GM12878 (cell line): ENCODE measurements around the gene FAM234A. TPM values are rescaled to one million over a fixed set of nuclear protein-coding genes. Genes with fewer than 3 reads are reported as not detected.

Experiments used
- ATAC-seq: fragments of 200-7000 bp; cut with Tn5 transposase; 3 replicates; pipeline ENCODE4 v1.9.1; 2020; ENCODE audit warnings: mild to moderate bottlenecking, moderate library complexity
- BruUV-seq: library from RNA; stranded (reverse); fragments of 400-500 nt; replicated peaks from 2 replicates; lab custom pipeline; 2021; lab: Mats Ljungman, UMichigan
- CTCF ChIA-PET: fragments of 300-600 bp; sonication (Branson Sonifier 250); formaldehyde crosslinking; extraction: SDS; loops from one replicate; lab custom pipeline; 2021; ENCODE audit warnings: inconsistent platforms; lab: Yijun Ruan, JAX
- POLR2A ChIA-PET: fragments of 350-600 bp; formaldehyde crosslinking; extraction: SDS; loops from one replicate; lab custom pipeline; 2021; ENCODE audit warnings: inconsistent platforms; lab: Charles Lee
- RAD21 ChIA-PET: fragments of 300-600 bp; sonication (Branson Sonifier 250); formaldehyde crosslinking; loops from one replicate; lab custom pipeline; 2023; ENCODE audit warnings: antibody characterized with exemption; ENCODE audit not compliant: unreplicated experiment; lab: Charles Lee
- SMC1A ChIA-PET: fragments of 300-600 bp; sonication (Branson Sonifier 250); formaldehyde crosslinking; loops from one replicate; lab custom pipeline; 2023; ENCODE audit not compliant: unreplicated experiment, uncharacterized antibody; lab: Charles Lee
- DNase-seq: peaks from one replicate; pipeline ENCODE4 v3.0.0-alpha.2; 2011; ENCODE audit warnings: low read depth, low spot score
- FAIRE-seq: peaks from 3 replicates; lab custom pipeline; 2011; peaks lifted over from hg19 to GRCh38; lab: Jason Lieb, UNC
- H2AFZ ChIP-seq: 2 replicates; pipeline ENCODE4 v1.6.0; 2011; ENCODE audit warnings: low read depth, low read length, control low read depth; ENCODE audit not compliant: control insufficient read depth
- H3K27ac ChIP-seq: 2 replicates; pipeline ENCODE4 v1.5.1; 2011; ENCODE audit warnings: control low read depth; ENCODE audit not compliant: control insufficient read depth, insufficient read depth
- H3K27me3 ChIP-seq, 2 experiments: replicated peaks in 1 of 2; 2 replicates each; pipeline versions ENCODE4 v1.6.0 to v1.6.1; 2011; ENCODE audit warnings: low read length in 1 of 2; ENCODE audit not compliant: control insufficient read depth in 2 of 2, insufficient read depth in 2 of 2
- H3K36me3 ChIP-seq, 2 experiments: 2 replicates each; pipeline ENCODE4 v1.5.1; 2011; ENCODE audit warnings: low read length in 1 of 2; ENCODE audit not compliant: control insufficient read depth in 2 of 2, insufficient read depth in 2 of 2
- H3K4me1 ChIP-seq: 2 replicates; pipeline ENCODE4 v1.6.1; 2011; ENCODE audit warnings: mild to moderate bottlenecking, low read length, moderate library complexity, mixed read lengths; ENCODE audit not compliant: control insufficient read depth, insufficient read depth
- H3K4me2 ChIP-seq: 2 replicates; pipeline ENCODE4 v1.6.0; 2011; ENCODE audit warnings: control low read depth; ENCODE audit not compliant: control insufficient read depth, insufficient read depth
- H3K4me3 ChIP-seq: fragments of 200-600 bp; sonication (generic); 2 replicates; pipeline ENCODE4 v1.5.1; 2016
- H3K79me2 ChIP-seq: 2 replicates; pipeline ENCODE4 v1.6.0; 2011; ENCODE audit warnings: low read length; ENCODE audit not compliant: control insufficient read depth, insufficient read depth
- H3K9ac ChIP-seq: 2 replicates; pipeline ENCODE4 v1.8.0; 2011; ENCODE audit warnings: low read length, control low read depth, mixed read lengths; ENCODE audit not compliant: control insufficient read depth, insufficient read depth
- H3K9me3 ChIP-seq: replicated peaks from 3 replicates; pipeline ENCODE4 v1.5.1; 2011; ENCODE audit warnings: mild to moderate bottlenecking, low read length; ENCODE audit not compliant: control insufficient read depth, insufficient read depth
- H4K20me1 ChIP-seq: 2 replicates; pipeline ENCODE4 v1.6.0; 2011; ENCODE audit not compliant: control insufficient read depth, insufficient read depth
- BCLAF1 ChIP-seq: fragments of 450-650 bp; IDR thresholded peaks from 2 replicates; pipeline ENCODE4 v1.6.1; 2017; ENCODE audit warnings: antibody characterized with exemption, mild to moderate bottlenecking, moderate library complexity
- DPF2 ChIP-seq: fragments of 450-650 bp; IDR thresholded peaks from 2 replicates; pipeline ENCODE4 v1.6.1; 2017; ENCODE audit warnings: mild to moderate bottlenecking
- EP300 ChIP-seq, 2 experiments: fragments of 150-350 bp in 1 of 2; IDR thresholded peaks; 2 replicates each; pipeline ENCODE4 v1.6.1; 2011 to 2012; ENCODE audit warnings: low read depth in 2 of 2, low read length in 2 of 2, borderline replicate concordance in 1 of 2, improper control_type of control experiment in 1 of 2, inconsistent platforms in 1 of 2; ENCODE audit not compliant: control insufficient read depth in 1 of 2
- EZH2 ChIP-seq: IDR thresholded peaks from 2 replicates; pipeline ENCODE4 v1.6.1; 2012; ENCODE audit warnings: low read depth, mild to moderate bottlenecking, control low read depth, inconsistent platforms, low read length, borderline replicate concordance; ENCODE audit not compliant: control insufficient read depth
- FOS ChIP-seq: IDR thresholded peaks from 3 replicates; pipeline ENCODE4 v1.6.1; 2011; ENCODE audit warnings: borderline replicate concordance; ENCODE audit not compliant: insufficient read length; ENCODE audit errors: extremely low read depth
- NR2C2 ChIP-seq: IDR thresholded peaks from 2 replicates; pipeline ENCODE4 v1.6.1; 2011; ENCODE audit warnings: borderline replicate concordance, low read depth; ENCODE audit not compliant: control insufficient read depth, insufficient read length
- PAX8 ChIP-seq: fragments of 450-650 bp; IDR thresholded peaks from 2 replicates; pipeline ENCODE4 v1.6.1; 2017; ENCODE audit warnings: mild to moderate bottlenecking, moderate library complexity
- PML ChIP-seq: IDR thresholded peaks from 2 replicates; pipeline ENCODE4 v1.6.1; 2012; ENCODE audit warnings: low read length, inconsistent platforms
- POLR2AphosphoS5 ChIP-seq: IDR thresholded peaks from 2 replicates; pipeline ENCODE4 v1.6.1; 2011; ENCODE audit warnings: mild to moderate bottlenecking, low read length, inconsistent platforms
- RB1 ChIP-seq: fragments of 450-650 bp; formaldehyde crosslinking; IDR thresholded peaks from 2 replicates; pipeline ENCODE4 v1.6.1; 2017; ENCODE audit warnings: mild to moderate bottlenecking, borderline replicate concordance
- RCOR1 ChIP-seq: conservative IDR thresholded peaks from 2 replicates; pipeline ENCODE4 v1.6.1; 2012; ENCODE audit warnings: low read depth, low read length, improper control_type of control experiment
- SIX5 ChIP-seq: IDR thresholded peaks from 2 replicates; pipeline ENCODE4 v1.6.1; 2011; ENCODE audit warnings: mild to moderate bottlenecking, low read depth, low read length, moderate library complexity; ENCODE audit not compliant: severe bottlenecking
- SUZ12 ChIP-seq: fragments of 200-600 bp; sonication (generic); IDR thresholded peaks from one replicate; pipeline ENCODE4 v1.6.1; 2018; ENCODE audit warnings: antibody characterized with exemption, mild to moderate bottlenecking; ENCODE audit not compliant: unreplicated experiment
- YY1 ChIP-seq: IDR thresholded peaks from 2 replicates; pipeline ENCODE4 v1.6.1; 2011; ENCODE audit warnings: low read depth, mild to moderate bottlenecking, low read length
- WGBS: methylation state at CpG from one replicate; pipeline ENCODE4 v1.1.6; 2016; ENCODE audit warnings: low lambda C conversion rate; ENCODE audit not compliant: insufficient replicate concordance, insufficient coverage; ENCODE audit errors: missing lambda C conversion rate; 5-methylcytosine and 5-hydroxymethylcytosine counted together
- in situ Hi-C: fragments of 300-500 bp; cut with MboI; formaldehyde crosslinking; loops from 9 replicates; pipeline ENCODE4 v1.14.3; 2018; ENCODE audit warnings: mixed read lengths
- intact Hi-C: fragments of 100-400 bp; cut with micrococcal nuclease; formaldehyde crosslinking; loops from one replicate; pipeline ENCODE4 v1.14.2; 2022; ENCODE audit not compliant: unreplicated experiment
- polyA plus RNA-seq, 11 experiments: library from polyadenylated mRNA; depleted of rRNA in 4 of 11; unstranded in 6 of 11; stranded (reverse) in 5 of 11; fragments of >200 nt; fragmentation: Nextera tagmentation in 4 of 11; fragmentation: Illumina TruSeq in 1 of 11; extraction: Ambion mirVana in 4 of 11; extraction: Trizol in 1 of 11; gene quantifications; 1 replicate in 1 of 11; 2 replicates in 10 of 11; pipeline versions ENCODE4 v1.2.1 to v1.2.3, GENCODE V29; 2011 to 2016; ENCODE audit warnings: inconsistent platforms in 2 of 11, missing spikeins in 2 of 11, low read depth in 1 of 11
- total RNA-seq, 4 experiments: library from RNA; depleted of rRNA in 3 of 4; stranded (reverse); fragments of >200 nt in 3 of 4; fragmentation: Illumina TruSeq in 1 of 4; extraction: Trizol in 1 of 4; gene quantifications; 2 replicates each; pipeline versions ENCODE4 v1.2.1 to v1.2.3, GENCODE V29; 2013 to 2021
- TF ChIP-seq, protein P1 (sequence below): fragments of 450-650 bp; IDR thresholded peaks from 2 replicates; pipeline ENCODE4 v1.6.1; 2018; ENCODE audit warnings: borderline replicate concordance, mild to moderate bottlenecking; ENCODE audit not compliant: partially characterized antibody
- TF ChIP-seq, protein P2 (sequence below): fragments of 450-650 bp; IDR thresholded peaks from 2 replicates; pipeline ENCODE4 v1.6.1; 2016; ENCODE audit warnings: mild to moderate bottlenecking
- TF ChIP-seq, protein P3 (sequence below): fragments of 450-650 bp; IDR thresholded peaks from 2 replicates; pipeline ENCODE4 v1.6.1; 2017; ENCODE audit warnings: borderline replicate concordance

FAM234A gene
- total and polyA plus RNA-seq, 10 of the 15 experiments (the other 5 are each of a cell fraction or from before 2014, with no cell fraction given) = 1.6 to 37.6 (median 17.3) TPM

GRCh38 chr16:311725-312124 is 77.1 kb downstream of the FAM234A start:
- Histone ChIP-seq H3K4me3 (no peak overlapping the region), H3K27me3 (no peaks in the 10 kb centered on the region), H3K4me2 (no peak overlapping the region), H3K9me3 (no peaks in the 10 kb centered on the region), H3K9ac (no peak overlapping the region), H3K79me2 (no peaks in the 10 kb centered on the region; the same call in 1 of the 2 replicates), H3K4me1 (no peaks in the 10 kb centered on the region; the same call in 1 of the 2 replicates), H3K36me3 (peaks cover 7 to 22% of the 10 kb centered on the region in 2 experiments), H2AFZ (no peak overlapping the region), H4K20me1 (no peaks in the 10 kb centered on the region; the same call in 1 of the 2 replicates), H3K27ac (no peak overlapping the region)
- BruUV-seq = no TSS peak
- in situ Hi-C loops (no loop called here), intact Hi-C loops (no loop called here)
- RAD21 ChIA-PET = no interaction called here
- FAIRE-seq (no peak), ATAC-seq (no peak), DNase-seq (no peak)
- CTCF ChIA-PET = no interaction called here
- POLR2A ChIA-PET = no interaction called here
- 93% methylated on average over 15 of the region's 15 CpGs for WGBS
- SMC1A ChIA-PET = no interaction called here
- TF ChIP-seq BCLAF1 (no peak), DPF2 (no peak), NR2C2 (no peak), EZH2 (no peak), YY1 (no peak), PML (no peak), POLR2AphosphoS5 (no peak), EP300 (IDR thresholded peaks at IDR 0.05; ENCODE audit: borderline replicate concordance in 1 of 2, control insufficient read depth in 1 of 2, low read depth in 2 of 2, low read length in 2 of 2) (no peak), PAX8 (no peak), SUZ12 (no peak), FOS (no peak), RCOR1 (no peak), SIX5 (no peak), RB1 (no peak)
- TF ChIP-seq, protein P1, sequence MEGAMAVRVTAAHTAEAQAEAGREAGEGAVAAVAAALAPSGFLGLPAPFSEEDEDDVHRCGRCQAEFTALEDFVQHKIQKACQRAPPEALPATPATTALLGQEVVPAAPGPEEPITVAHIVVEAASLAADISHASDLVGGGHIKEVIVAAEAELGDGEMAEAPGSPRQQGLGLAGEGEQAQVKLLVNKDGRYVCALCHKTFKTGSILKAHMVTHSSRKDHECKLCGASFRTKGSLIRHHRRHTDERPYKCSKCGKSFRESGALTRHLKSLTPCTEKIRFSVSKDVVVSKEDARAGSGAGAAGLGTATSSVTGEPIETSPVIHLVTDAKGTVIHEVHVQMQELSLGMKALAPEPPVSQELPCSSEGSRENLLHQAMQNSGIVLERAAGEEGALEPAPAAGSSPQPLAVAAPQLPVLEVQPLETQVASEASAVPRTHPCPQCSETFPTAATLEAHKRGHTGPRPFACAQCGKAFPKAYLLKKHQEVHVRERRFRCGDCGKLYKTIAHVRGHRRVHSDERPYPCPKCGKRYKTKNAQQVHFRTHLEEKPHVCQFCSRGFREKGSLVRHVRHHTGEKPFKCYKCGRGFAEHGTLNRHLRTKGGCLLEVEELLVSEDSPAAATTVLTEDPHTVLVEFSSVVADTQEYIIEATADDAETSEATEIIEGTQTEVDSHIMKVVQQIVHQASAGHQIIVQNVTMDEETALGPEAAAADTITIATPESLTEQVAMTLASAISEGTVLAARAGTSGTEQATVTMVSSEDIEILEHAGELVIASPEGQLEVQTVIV = no peak
- TF ChIP-seq, protein P2, sequence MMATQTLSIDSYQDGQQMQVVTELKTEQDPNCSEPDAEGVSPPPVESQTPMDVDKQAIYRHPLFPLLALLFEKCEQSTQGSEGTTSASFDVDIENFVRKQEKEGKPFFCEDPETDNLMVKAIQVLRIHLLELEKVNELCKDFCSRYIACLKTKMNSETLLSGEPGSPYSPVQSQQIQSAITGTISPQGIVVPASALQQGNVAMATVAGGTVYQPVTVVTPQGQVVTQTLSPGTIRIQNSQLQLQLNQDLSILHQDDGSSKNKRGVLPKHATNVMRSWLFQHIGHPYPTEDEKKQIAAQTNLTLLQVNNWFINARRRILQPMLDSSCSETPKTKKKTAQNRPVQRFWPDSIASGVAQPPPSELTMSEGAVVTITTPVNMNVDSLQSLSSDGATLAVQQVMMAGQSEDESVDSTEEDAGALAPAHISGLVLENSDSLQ = no peak
- TF ChIP-seq, protein P3, sequence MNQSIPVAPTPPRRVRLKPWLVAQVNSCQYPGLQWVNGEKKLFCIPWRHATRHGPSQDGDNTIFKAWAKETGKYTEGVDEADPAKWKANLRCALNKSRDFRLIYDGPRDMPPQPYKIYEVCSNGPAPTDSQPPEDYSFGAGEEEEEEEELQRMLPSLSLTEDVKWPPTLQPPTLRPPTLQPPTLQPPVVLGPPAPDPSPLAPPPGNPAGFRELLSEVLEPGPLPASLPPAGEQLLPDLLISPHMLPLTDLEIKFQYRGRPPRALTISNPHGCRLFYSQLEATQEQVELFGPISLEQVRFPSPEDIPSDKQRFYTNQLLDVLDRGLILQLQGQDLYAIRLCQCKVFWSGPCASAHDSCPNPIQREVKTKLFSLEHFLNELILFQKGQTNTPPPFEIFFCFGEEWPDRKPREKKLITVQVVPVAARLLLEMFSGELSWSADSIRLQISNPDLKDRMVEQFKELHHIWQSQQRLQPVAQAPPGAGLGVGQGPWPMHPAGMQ = no peak
